Measurements from ENCODE around the gene KRTAP1-3.
"Not testable (repeated sequence)": the region's sequence is repeated elsewhere in the genome, so short reads cannot be mapped to it uniquely, and the experiment has no call there.

KRTAP1-3 gene

GRCh38 chr17:41034346-41034935 is at the start of gene KRTAP1-3:
Gene KRTAP1-3 (minus strand): TSS chr17:41034874. CDS start chr17:41034821, 53 bp downstream.
- DNase-seq (ENCODE audit: low read depth in 1 of 2, low spot score in 1 of 2): not testable (repeated sequence)

- not testable (repeated sequence) for DNase-seq (ENCODE audit: low read depth in 1 of 2, low spot score in 1 of 2)
Measured at GRCh38 chr17:41084100-41084856, 49.6 kb upstream of the KRTAP1-3 start, which contains the start of gene KRTAP4-7. Gene KRTAP4-7 (plus strand): TSS chr17:41084150. CDS start chr17:41084207, 57 bp downstream.

GRCh38 chr17:41083427-41083826 is 48.8 kb upstream of the KRTAP1-3 start:
- not testable (repeated sequence) for DNase-seq (ENCODE audit: low read depth in 1 of 2, low spot score in 1 of 2)

GRCh38 chr17:41082626-41083025 is 48.0 kb upstream of the KRTAP1-3 start:
- DNase-seq (ENCODE audit: low read depth in 1 of 2, low spot score in 1 of 2): no peak

GRCh38 chr17:41076788-41077187 is 42.1 kb upstream of the KRTAP1-3 start:
- no peak for DNase-seq (ENCODE audit: low read depth in 1 of 2, low spot score in 1 of 2)

GRCh38 chr17:41073676-41074075 is 39.0 kb upstream of the KRTAP1-3 start:
- DNase-seq (ENCODE audit: low read depth in 1 of 2, low spot score in 1 of 2): no peak

- no peak for DNase-seq (ENCODE audit: low read depth in 1 of 2, low spot score in 1 of 2)
Measured at GRCh38 chr17:41071606-41072360, 37.1 kb upstream of the KRTAP1-3 start.

- no peak for DNase-seq (ENCODE audit: low read depth in 1 of 2, low spot score in 1 of 2)
Measured at GRCh38 chr17:41069031-41069430, 34.4 kb upstream of the KRTAP1-3 start.

GRCh38 chr17:41067281-41067680 is 32.6 kb upstream of the KRTAP1-3 start:
- DNase-seq (ENCODE audit: low read depth in 1 of 2, low spot score in 1 of 2): no peak

- DNase-seq (ENCODE audit: low read depth in 1 of 2, low spot score in 1 of 2): no peak
Measured at GRCh38 chr17:41065829-41066624, 31.4 kb upstream of the KRTAP1-3 start, which contains the start of gene KRTAP2-4. Gene KRTAP2-4 (minus strand): TSS chr17:41065879. CDS start chr17:41065845, 34 bp downstream.

GRCh38 chr17:41065016-41065689 is 30.5 kb upstream of the KRTAP1-3 start:
- DNase-seq (ENCODE audit: low read depth in 1 of 2, low spot score in 1 of 2): not testable (repeated sequence)

- no peak for DNase-seq (ENCODE audit: low read depth in 1 of 2, low spot score in 1 of 2)
Measured at GRCh38 chr17:41064301-41064700, 29.6 kb upstream of the KRTAP1-3 start.

- DNase-seq (ENCODE audit: low read depth in 1 of 2, low spot score in 1 of 2): no peak
Measured at GRCh38 chr17:41063449-41063848, 28.8 kb upstream of the KRTAP1-3 start.

GRCh38 chr17:41061964-41062363 is 27.3 kb upstream of the KRTAP1-3 start:
- no peak for DNase-seq (ENCODE audit: low read depth in 1 of 2, low spot score in 1 of 2)

- no peak for DNase-seq (ENCODE audit: low read depth in 1 of 2, low spot score in 1 of 2)
Measured at GRCh38 chr17:41060052-41060604, 25.5 kb upstream of the KRTAP1-3 start, which contains the start of gene KRTAP2-3. Gene KRTAP2-3 (minus strand): TSS chr17:41060114. CDS start chr17:41060050, 64 bp downstream.

GRCh38 chr17:41059276-41060051 is 24.8 kb upstream of the KRTAP1-3 start:
- not testable (repeated sequence) for DNase-seq (ENCODE audit: low read depth in 1 of 2, low spot score in 1 of 2)

- DNase-seq (ENCODE audit: low read depth in 1 of 2, low spot score in 1 of 2): no peak
Measured at GRCh38 chr17:41058741-41059140, 24.1 kb upstream of the KRTAP1-3 start.

- DNase-seq (ENCODE audit: low read depth in 1 of 2, low spot score in 1 of 2): no peak
Measured at GRCh38 chr17:41057547-41057946, 22.9 kb upstream of the KRTAP1-3 start.

GRCh38 chr17:41055130-41055529 is 20.5 kb upstream of the KRTAP1-3 start, which contains the start of gene KRTAP2-2:
Gene KRTAP2-2 (minus strand): TSS chr17:41055230. CDS start chr17:41055211, 19 bp downstream.
- DNase-seq (ENCODE audit: low read depth in 1 of 2, low spot score in 1 of 2): not testable (repeated sequence)

Measured in activated CD4-positive, alpha-beta T cell treated with anti-CD3 and anti-CD28 coated beads, Interleukin-2, amount 50 U/mL, for 24 hours (primary cell).